Cardiac muscle cell (in vitro differentiated cells and primary cell): ENCODE data around the gene BTG4. TPM values are rescaled to one million over a fixed set of nuclear protein-coding genes. Genes with fewer than 3 reads are reported as not detected.

Experiments used
- DNase-seq, 2 donors: peaks; one replicate each; pipeline versions ENCODE4 v3.0.0 to v3.0.0-alpha.2; 2010 to 2017; ENCODE audit warnings: low read depth in 1 of 2, low spot score in 1 of 2
- H3K27ac ChIP-seq: fragments of 200-600 bp; sonication (generic); 2 replicates; pipeline ENCODE4 v1.5.1; 2016
- H3K27me3 ChIP-seq: fragments of 200-600 bp; sonication (generic); 2 replicates; pipeline ENCODE4 v1.6.0; 2016; ENCODE audit warnings: control low read depth
- H3K36me3 ChIP-seq: fragments of 200-600 bp; sonication (generic); 2 replicates; pipeline ENCODE4 v1.5.1; 2016; ENCODE audit warnings: control low read depth
- H3K4me1 ChIP-seq: fragments of 200-600 bp; sonication (generic); 2 replicates; pipeline ENCODE4 v1.8.1; 2017; ENCODE audit warnings: low read depth, mild to moderate bottlenecking, mixed run types
- H3K4me3 ChIP-seq: fragments of 200-600 bp; sonication (generic); 2 replicates; pipeline ENCODE4 v1.5.1; 2016; ENCODE audit warnings: mild to moderate bottlenecking
- H3K9me3 ChIP-seq: fragments of 200-600 bp; sonication (generic); 2 replicates; pipeline ENCODE4 v1.5.1; 2017; ENCODE audit warnings: low read depth, mild to moderate bottlenecking, control low read depth
- polyA plus RNA-seq: library from polyadenylated mRNA; unstranded; fragments of >200 nt; fragmentation: Nextera tagmentation; extraction: Ambion mirVana; gene quantifications from 2 replicates; pipeline ENCODE4 v1.2.1, GENCODE V29; 2016
- total RNA-seq: library from RNA; depleted of rRNA; stranded (reverse); fragments of >200 nt; gene quantifications from 2 replicates; pipeline ENCODE4 v1.2.3, GENCODE V29; 2016
- TF ChIP-seq, protein P1 (sequence below): IDR thresholded peaks from 2 replicates; pipeline ENCODE4 v1.5.1; 2012; ENCODE audit warnings: low read depth, mild to moderate bottlenecking, low read length

The BTG4 gene
- total and polyA plus RNA-seq, 2 experiments from 2014 or later, result not detected

DNA sequence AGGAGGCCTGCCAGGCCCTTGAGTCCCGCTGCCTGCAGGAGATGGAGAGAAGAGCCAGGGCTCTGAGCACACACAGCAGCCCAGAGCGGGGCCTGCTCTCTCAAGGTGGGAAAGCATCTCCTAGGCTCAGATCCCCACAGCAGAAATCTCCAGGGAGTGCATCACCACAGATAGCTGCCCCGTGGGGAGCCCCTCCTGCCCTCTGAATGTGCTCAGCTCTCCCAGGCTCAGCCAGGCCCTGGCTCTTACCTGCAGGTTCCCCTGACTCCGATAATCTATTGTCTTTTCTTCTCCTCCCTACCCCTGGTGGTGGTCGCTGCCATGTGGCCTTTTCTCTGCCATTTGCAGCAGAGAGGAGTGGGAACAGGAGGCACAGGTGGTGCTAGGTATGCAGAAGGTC, 49.9 kb downstream of the BTG4 start:
- H3K27ac ChIP-seq, result no peak overlapping the region
- TF ChIP-seq, protein P1, sequence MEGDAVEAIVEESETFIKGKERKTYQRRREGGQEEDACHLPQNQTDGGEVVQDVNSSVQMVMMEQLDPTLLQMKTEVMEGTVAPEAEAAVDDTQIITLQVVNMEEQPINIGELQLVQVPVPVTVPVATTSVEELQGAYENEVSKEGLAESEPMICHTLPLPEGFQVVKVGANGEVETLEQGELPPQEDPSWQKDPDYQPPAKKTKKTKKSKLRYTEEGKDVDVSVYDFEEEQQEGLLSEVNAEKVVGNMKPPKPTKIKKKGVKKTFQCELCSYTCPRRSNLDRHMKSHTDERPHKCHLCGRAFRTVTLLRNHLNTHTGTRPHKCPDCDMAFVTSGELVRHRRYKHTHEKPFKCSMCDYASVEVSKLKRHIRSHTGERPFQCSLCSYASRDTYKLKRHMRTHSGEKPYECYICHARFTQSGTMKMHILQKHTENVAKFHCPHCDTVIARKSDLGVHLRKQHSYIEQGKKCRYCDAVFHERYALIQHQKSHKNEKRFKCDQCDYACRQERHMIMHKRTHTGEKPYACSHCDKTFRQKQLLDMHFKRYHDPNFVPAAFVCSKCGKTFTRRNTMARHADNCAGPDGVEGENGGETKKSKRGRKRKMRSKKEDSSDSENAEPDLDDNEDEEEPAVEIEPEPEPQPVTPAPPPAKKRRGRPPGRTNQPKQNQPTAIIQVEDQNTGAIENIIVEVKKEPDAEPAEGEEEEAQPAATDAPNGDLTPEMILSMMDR, result no peak
- no peaks in the 10 kb centered on the region for H3K36me3 ChIP-seq
- H3K4me3 ChIP-seq, result no peak overlapping the region
- H3K4me1 ChIP-seq, result no peaks in the 10 kb centered on the region
- DNase-seq, result no peak
- peaks cover 18% of the 10 kb centered on the region for H3K27me3 ChIP-seq
- H3K9me3 ChIP-seq, result no peaks in the 10 kb centered on the region

DNA sequence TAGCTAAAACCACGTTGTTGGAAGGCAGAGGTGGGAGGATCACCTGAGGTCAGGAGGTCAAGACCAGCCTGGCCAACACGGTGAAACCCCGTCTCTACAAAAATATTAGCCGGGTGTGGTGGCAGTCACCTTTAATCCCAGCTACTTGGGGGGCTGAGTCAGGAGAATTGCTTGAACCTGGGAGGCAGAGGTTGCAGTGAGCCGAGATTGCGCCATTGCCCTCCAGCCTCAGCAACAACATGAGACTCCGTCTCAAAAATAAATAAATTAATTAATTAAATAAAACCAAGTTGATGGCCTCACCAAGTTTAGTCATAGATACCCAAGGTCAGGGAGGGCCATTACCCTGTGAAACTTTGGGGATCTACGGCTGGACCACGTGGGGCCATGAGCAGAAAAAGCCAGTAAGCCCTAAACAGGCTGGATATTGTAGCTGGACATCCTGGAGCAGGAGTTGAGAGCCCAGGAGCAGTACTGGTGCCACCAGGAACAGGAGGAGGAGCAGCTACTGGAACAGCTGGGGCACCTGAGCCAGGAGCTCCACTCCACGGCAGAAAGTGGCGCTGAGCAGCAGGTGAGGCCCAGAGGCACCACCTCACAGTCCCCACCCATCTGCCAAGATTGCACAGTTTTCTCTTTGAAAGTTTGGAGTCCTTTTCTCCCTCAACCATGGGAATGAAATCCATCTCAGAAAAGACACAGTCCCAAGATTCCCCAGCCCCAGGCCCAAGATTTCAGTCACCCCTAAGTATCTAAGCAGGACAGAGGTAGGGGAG, 50.5 kb downstream of the BTG4 start:
- TF ChIP-seq, protein P1, result no peak
- Histone ChIP-seq H3K4me3 (no peak overlapping the region), H3K9me3 (no peaks in the 10 kb centered on the region)

DNA sequence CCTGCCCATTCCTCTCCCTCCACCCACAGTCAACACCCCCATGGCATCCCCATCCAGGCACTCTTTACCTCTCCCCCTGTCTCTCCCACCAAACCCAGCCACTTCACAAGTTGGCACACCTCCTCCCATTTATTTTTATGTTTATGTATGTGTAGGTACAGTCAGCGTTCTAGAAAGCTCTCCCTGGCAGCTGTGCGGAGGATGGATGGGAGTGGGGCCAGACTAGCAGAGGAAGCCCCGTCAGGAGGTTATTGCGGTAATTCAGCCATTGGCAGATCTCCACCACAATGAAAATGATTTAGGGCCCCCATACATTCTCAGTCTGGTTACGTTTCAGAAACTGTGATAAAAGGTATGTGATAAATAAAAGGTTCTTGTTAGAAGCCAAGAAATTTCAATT, 51.3 kb downstream of the BTG4 start:
- TF ChIP-seq, protein P1, result no peak
- Histone ChIP-seq H3K4me1 (no peaks in the 10 kb centered on the region), H3K9me3 (no peaks in the 10 kb centered on the region), H3K4me3 (no peak overlapping the region), H3K27me3 (peaks cover 15% of the 10 kb centered on the region), H3K27ac (no peak overlapping the region), H3K36me3 (no peaks in the 10 kb centered on the region)
- DNase-seq, result peak in 1 of 2 donors; percentile 26

More for the DNA sequence above, 50.5 kb downstream of the BTG4 start:
- Histone ChIP-seq H3K27me3 (peaks cover 16% of the 10 kb centered on the region), H3K4me1 (no peaks in the 10 kb centered on the region), H3K27ac (no peak overlapping the region), H3K36me3 (no peaks in the 10 kb centered on the region)
- no peak for DNase-seq

DNA sequence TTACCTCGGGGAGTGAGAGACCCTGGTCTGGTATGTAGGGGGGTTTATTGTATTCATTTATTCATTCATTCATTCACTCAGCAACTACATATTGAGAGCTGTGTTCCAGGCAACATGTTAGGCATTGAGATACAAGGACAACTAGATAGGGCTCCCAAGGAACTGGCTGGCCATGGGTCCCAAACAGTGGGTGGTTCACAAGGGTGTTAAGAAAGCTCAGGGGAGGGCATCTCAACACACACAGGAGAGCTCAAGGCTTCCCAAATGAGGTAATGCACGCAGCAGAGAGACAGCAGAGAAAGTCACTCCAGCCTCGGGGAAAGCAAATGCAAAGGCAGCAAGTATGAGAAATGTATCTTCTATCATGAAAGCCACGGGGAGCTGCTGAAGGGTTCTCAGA, 51.8 kb downstream of the BTG4 start:
- no peak for DNase-seq
- TF ChIP-seq, protein P1, result no peak
- Histone ChIP-seq H3K27me3 (peaks cover 11% of the 10 kb centered on the region), H3K36me3 (no peaks in the 10 kb centered on the region), H3K4me1 (no peaks in the 10 kb centered on the region), H3K9me3 (no peaks in the 10 kb centered on the region), H3K4me3 (no peak overlapping the region), H3K27ac (no peak overlapping the region)

DNA sequence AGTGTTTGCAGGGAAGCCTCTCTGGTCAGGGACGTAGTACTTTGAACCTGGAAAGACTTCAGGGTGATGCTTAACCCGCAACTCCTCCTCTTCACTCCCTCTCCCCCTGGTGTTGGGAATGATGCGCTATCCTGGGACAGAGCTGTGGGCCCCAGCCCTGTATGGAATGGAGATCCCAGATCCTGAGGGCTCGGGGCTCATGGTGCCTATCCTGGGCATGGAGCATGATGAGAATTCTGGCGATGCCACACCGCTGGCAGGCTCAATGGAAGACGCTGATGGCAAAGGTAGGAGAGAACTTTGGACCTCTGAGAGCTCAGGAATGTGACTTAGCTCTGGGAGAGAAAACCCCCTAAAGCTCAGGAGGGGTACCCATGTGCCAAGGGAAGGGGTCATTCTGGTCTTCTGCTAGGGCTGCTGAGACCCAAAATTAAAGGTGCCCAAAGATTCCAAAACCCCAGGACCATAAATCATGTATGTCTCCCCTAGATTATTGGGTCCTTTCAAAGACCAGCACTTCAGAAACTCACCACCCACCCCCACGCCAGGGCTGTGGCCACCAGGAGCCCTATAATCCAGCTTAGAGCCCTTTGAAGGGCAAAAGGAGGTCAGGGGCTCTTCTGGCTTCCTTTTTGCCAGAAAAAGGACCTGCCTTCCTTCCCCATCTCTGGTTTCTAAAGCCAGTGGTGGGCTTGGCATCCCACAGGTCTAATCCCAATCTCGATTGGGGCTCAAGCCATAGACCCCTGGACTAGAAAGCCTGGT, 52.5 kb downstream of the BTG4 start:
- TF ChIP-seq, protein P1, result no peak
- no peaks in the 10 kb centered on the region for H3K9me3 ChIP-seq
- no peak overlapping the region for H3K27ac ChIP-seq
- DNase-seq, result no peak
- H3K4me3 ChIP-seq, result no peak overlapping the region
- peaks cover 11% of the 10 kb centered on the region for H3K27me3 ChIP-seq
- H3K36me3 ChIP-seq, result no peaks in the 10 kb centered on the region
- H3K4me1 ChIP-seq, result no peaks in the 10 kb centered on the region
